HepG2 (cell line): ENCODE data around the gene CBX5. TPM values are rescaled to one million over a fixed set of nuclear protein-coding genes. Genes with fewer than 3 reads are reported as not detected.

Experiments used
- ATF7-NPFF ChIP-seq: sonication (generic); formaldehyde crosslinking; IDR thresholded peaks from 2 replicates; pipeline ENCODE4 v1.8.1; 2023; ENCODE audit warnings: mild to moderate bottlenecking, low read depth, missing genetic modification reagents, moderate library complexity
- CBX1 ChIP-seq: IDR thresholded peaks from one replicate; pipeline ENCODE4 v1.6.1; 2016; ENCODE audit warnings: antibody characterized with exemption, low read depth
- CHD4 ChIP-seq: fragments of 200-600 bp; sonication (generic); IDR thresholded peaks from 2 replicates; pipeline ENCODE4 v1.7.0; 2017; ENCODE audit warnings: mild to moderate bottlenecking, low read length, borderline replicate concordance
- ELF3 ChIP-seq: IDR thresholded peaks from 2 replicates; pipeline ENCODE4 v1.6.1; 2016; ENCODE audit warnings: missing genetic modification reagents, missing compliant biosample characterization
- GABPB1 ChIP-seq: IDR thresholded peaks from 2 replicates; pipeline ENCODE4 v1.6.1; 2016; ENCODE audit warnings: mild to moderate bottlenecking, missing genetic modification reagents, moderate library complexity, missing compliant biosample characterization
- GATA4 ChIP-seq: sonication (generic); IDR thresholded peaks from 2 replicates; pipeline ENCODE4 v1.6.1; 2016; ENCODE audit warnings: antibody characterized with exemption, low read depth, borderline replicate concordance
- IRF9 ChIP-seq: sonication (generic); formaldehyde crosslinking; IDR thresholded peaks from 2 replicates; pipeline ENCODE4 v1.8.0; 2022; ENCODE audit warnings: missing genetic modification reagents, mild to moderate bottlenecking, borderline replicate concordance
- KDM6A ChIP-seq: IDR thresholded peaks from 2 replicates; pipeline ENCODE4 v1.6.1; 2016; ENCODE audit warnings: low read depth
- LBX2 ChIP-seq: sonication (generic); formaldehyde crosslinking; IDR thresholded peaks from 2 replicates; pipeline ENCODE4 v1.5.0; 2020; ENCODE audit warnings: missing genetic modification reagents, mild to moderate bottlenecking, borderline replicate concordance
- MLXIP ChIP-seq: sonication (generic); formaldehyde crosslinking; IDR thresholded peaks from 2 replicates; pipeline ENCODE4 v1.9.0; 2021; ENCODE audit warnings: missing genetic modification reagents, borderline replicate concordance
- NAIF1 ChIP-seq: sonication (generic); formaldehyde crosslinking; IDR thresholded peaks from 2 replicates; pipeline ENCODE4 v1.5.0; 2020; ENCODE audit warnings: mild to moderate bottlenecking, missing genetic modification reagents, borderline replicate concordance
- NCOA2 ChIP-seq: sonication (generic); formaldehyde crosslinking; IDR thresholded peaks from 2 replicates; pipeline ENCODE4 v1.8.0; 2022; ENCODE audit warnings: inconsistent platforms
- PAF1 ChIP-seq: IDR thresholded peaks from 2 replicates; pipeline ENCODE4 v1.6.1; 2016; ENCODE audit warnings: missing genetic modification reagents, missing compliant biosample characterization
- RBM22 ChIP-seq: fragments of 200-400 bp; formaldehyde crosslinking; optimal IDR thresholded peaks from 2 replicates; pipeline ENCODE3; 2017; ENCODE audit warnings: mild to moderate bottlenecking, low read length, moderate library complexity
- SMAD9 ChIP-seq: sonication (generic); formaldehyde crosslinking; IDR thresholded peaks from 2 replicates; pipeline ENCODE4 v1.5.1; 2020; ENCODE audit warnings: mild to moderate bottlenecking, missing genetic modification reagents
- ZBTB1 ChIP-seq: sonication (generic); formaldehyde crosslinking; IDR thresholded peaks from 2 replicates; pipeline ENCODE4 v1.4.0; 2020; ENCODE audit warnings: missing genetic modification reagents, borderline replicate concordance
- ZNF17 ChIP-seq: sonication (generic); formaldehyde crosslinking; IDR thresholded peaks from 2 replicates; pipeline ENCODE4 v1.5.0; 2020; ENCODE audit warnings: mild to moderate bottlenecking, missing genetic modification reagents
- ZNF432 ChIP-seq: sonication (generic); formaldehyde crosslinking; IDR thresholded peaks from 2 replicates; pipeline ENCODE4 v1.5.0; 2020; ENCODE audit warnings: missing genetic modification reagents, mild to moderate bottlenecking, borderline replicate concordance
- ZNF550 ChIP-seq: sonication (generic); formaldehyde crosslinking; IDR thresholded peaks from 2 replicates; pipeline ENCODE4 v1.4.0; 2020; ENCODE audit warnings: mild to moderate bottlenecking, missing genetic modification reagents, borderline replicate concordance
- ZNF670 ChIP-seq: sonication (generic); formaldehyde crosslinking; IDR thresholded peaks from 2 replicates; pipeline ENCODE4 v1.8.0; 2022; ENCODE audit warnings: mild to moderate bottlenecking, missing genetic modification reagents, borderline replicate concordance
- ZNF781 ChIP-seq: sonication (generic); formaldehyde crosslinking; IDR thresholded peaks from 2 replicates; pipeline ENCODE4 v1.5.1; 2020; ENCODE audit warnings: borderline replicate concordance, mild to moderate bottlenecking, missing genetic modification reagents; ENCODE audit errors: not compliant biosample characterization
- polyA plus RNA-seq, 8 experiments: library from polyadenylated mRNA; depleted of rRNA in 3 of 8; stranded (reverse) in 7 of 8; unstranded in 1 of 8; fragments of >200 nt; fragmentation: Illumina TruSeq in 4 of 8; extraction: Trizol in 4 of 8; gene quantifications; 2 replicates each; pipeline versions ENCODE4 v1.2.1 to v1.2.3, GENCODE V29; 2011 to 2016; ENCODE audit warnings: low read depth in 4 of 8, missing spikeins in 1 of 8, mixed read lengths in 1 of 8; ENCODE audit not compliant: insufficient read depth in 1 of 8
- total RNA-seq, 5 experiments: library from RNA; depleted of rRNA; stranded (reverse); fragments of >200 nt; fragmentation: Illumina TruSeq; extraction: Trizol; gene quantifications; 2 replicates each; pipeline ENCODE4 v1.2.3, GENCODE V29; 2016; ENCODE audit warnings: low read depth in 1 of 5

CBX5 gene
- total and polyA plus RNA-seq, 2 of the 13 experiments (the other 11 are each of a cell fraction or from before 2014, with no cell fraction given): 16.0 to 22.2 TPM

GRCh38 chr12:54300732-54301427 is 21.0 kb upstream of the CBX5 start, which contains the start of gene NFE2 (continued):
- TF ChIP-seq ZNF670 (CRISPR knock-in tag): no peak
- no peak for TF ChIP-seq NCOA2 (CRISPR knock-in tag)
- TF ChIP-seq ELF3: no peak
- TF ChIP-seq CBX1: peak; percentile 58
- no peak for TF ChIP-seq ZNF550 (CRISPR knock-in tag)
- no peak for TF ChIP-seq KDM6A (CRISPR knock-in tag)
- TF ChIP-seq GABPB1 (CRISPR knock-in tag): peak; percentile 20; the same call in 1 of the 2 replicates
- no peak for TF ChIP-seq ZNF781 (CRISPR knock-in tag)
- TF ChIP-seq RBM22: peak; percentile 29
- no peak for TF ChIP-seq MLXIP (CRISPR knock-in tag)
- TF ChIP-seq LBX2 (CRISPR knock-in tag): no peak
- no peak for TF ChIP-seq IRF9 (CRISPR knock-in tag)
- no peak; the same call in 1 of the 2 replicates for TF ChIP-seq ATF7-NPFF
- TF ChIP-seq ZBTB1: no peak
- TF ChIP-seq SMAD9 (CRISPR knock-in tag): no peak
- TF ChIP-seq PAF1 (CRISPR knock-in tag): no peak
- TF ChIP-seq CHD4: peak; percentile 50; the same call in 1 of the 2 replicates
- no peak for TF ChIP-seq GATA4
- TF ChIP-seq ZNF432 (CRISPR knock-in tag): no peak
- TF ChIP-seq ZNF17 (CRISPR knock-in tag): no peak
- TF ChIP-seq NAIF1 (CRISPR knock-in tag): no peak
